22Rv1 (cell line): ENCODE measurements around the gene THAP3.

Experiments used
- CTCF ChIP-seq: fragments of 450-650 bp; IDR thresholded peaks from 2 replicates; pipeline ENCODE4 v1.5.1; 2017; ENCODE audit warnings: mild to moderate bottlenecking
- ZFX ChIP-seq: fragments of 450-650 bp; IDR thresholded peaks from 2 replicates; pipeline ENCODE4 v1.6.1; 2017; ENCODE audit warnings: antibody characterized with exemption, borderline replicate concordance

DNA sequence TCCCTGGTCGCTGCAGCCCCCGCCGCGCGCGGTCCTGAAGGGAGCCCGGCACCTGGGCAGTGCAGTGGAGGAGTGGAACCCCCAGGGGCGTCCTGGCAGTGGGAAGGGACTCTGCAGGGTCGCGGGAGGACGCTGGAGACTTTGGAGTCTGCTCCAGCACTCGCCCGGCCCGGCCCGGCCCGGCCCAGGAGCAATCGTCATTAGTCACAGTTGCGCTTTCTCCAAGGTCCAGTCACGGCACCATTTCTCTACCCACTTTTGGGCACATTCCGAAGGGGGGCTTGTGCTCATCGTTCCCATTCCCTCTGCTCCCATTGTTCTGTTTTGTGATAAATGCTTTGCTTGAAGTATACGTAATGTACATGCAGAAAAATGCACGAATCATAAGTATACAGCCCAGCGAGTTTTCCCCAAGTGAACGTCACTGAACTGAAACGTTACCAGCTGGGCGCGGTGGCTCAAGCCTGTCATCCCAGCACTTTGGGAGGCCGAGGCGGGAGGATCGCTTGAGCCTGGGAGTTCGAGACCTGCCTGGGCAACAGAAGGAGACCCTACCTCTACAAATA, 999 bp downstream of the THAP3 start:
- TF ChIP-seq CTCF (no peak), ZFX (no peak)
